IPS-NIHi11 (cell line): ENCODE data around the gene TMEM164.

Source experiments
- DNase-seq: peaks from one replicate; pipeline ENCODE4 v3.0.0; 2012; ENCODE audit warnings: mixed read lengths, low spot score

Gene TMEM164

GRCh38 chrX:110210417-110211139 is 207.7 kb downstream of the TMEM164 start:
- DNase-seq, result no peak

- DNase-seq, result no peak
These were observed 208.4 kb downstream of the TMEM164 start for GRCh38 chrX:110211340-110211739.

DNA sequence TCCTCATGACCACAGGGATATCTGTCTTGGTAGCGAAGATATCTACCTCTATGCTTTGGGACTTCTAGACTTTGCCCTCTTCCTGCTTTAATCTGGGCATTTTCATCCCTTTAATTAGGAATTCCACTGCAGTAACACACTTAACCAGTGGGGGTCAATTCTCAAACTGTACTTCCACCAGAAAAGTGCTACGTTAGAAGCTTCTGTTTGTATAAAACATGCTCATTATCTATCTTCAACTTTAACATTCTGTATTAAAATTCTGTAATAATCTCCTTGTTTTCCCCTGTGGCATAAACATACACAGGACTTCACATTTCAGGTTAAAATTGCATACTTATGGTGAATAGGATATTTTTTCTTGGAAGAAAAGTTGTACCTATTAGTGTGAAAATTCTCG is 209.4 kb downstream of the TMEM164 start:
- DNase-seq, result no peak

DNA sequence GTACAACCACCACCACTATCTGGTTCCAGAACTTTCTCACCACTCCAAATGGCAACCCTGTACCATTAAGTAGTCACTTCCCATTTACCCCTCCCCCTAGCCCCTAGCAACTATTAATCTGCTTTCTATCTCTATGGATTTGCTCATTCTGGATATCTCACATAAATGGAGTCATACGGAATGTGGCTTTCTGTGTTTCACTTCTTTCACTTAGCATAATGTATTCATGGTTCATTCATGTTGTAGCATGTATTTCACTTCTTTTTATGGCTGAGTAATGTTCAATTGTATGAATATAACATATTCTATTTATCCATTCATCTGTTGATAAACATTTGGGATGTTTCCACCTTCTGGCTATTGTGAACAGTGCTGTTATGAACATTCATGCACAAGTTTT is 210.3 kb downstream of the TMEM164 start:
- DNase-seq, result no peak

DNA sequence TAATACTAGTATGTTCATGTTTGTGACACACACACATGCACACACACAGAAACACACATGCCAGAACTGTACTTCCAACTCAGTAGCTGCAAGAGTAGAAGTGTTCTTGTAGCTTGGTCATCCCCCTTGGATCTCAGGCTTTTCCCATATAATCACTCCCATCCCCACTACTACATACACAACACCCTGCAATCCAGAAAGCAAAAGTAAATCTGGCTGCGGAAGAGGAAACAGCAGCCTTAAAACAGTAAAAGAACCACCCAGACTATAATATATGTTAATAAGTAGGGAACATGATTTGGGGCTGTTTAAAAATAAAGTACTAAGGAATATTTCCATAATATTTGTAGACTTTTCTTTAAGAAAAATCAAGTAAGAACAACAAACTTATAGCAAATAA is 211.8 kb downstream of the TMEM164 start:
- DNase-seq, result no peak

DNA sequence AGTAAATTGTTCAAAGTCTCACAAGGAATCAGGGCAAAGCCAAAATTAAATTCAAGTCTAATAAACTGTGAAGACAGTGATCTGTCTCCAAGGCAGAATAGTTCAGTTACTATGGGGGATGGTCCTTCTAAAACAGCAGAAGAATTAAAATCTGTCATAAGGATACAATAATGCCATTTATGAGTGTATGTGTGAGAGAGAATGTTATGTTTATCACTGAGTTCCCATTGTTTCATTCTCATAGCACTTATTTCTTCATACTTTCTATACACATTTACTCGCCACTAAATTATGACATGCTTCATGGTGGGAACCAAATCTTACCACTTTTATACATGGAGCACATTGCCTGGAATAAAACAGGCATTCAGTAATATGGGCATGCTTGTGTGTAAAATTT is 212.5 kb downstream of the TMEM164 start:
- no peak for DNase-seq

- DNase-seq, result no peak
These were observed 213.1 kb downstream of the TMEM164 start for GRCh38 chrX:110216027-110216426.

- DNase-seq, result no peak
These were observed 215.7 kb downstream of the TMEM164 start for GRCh38 chrX:110218591-110218990.

DNA sequence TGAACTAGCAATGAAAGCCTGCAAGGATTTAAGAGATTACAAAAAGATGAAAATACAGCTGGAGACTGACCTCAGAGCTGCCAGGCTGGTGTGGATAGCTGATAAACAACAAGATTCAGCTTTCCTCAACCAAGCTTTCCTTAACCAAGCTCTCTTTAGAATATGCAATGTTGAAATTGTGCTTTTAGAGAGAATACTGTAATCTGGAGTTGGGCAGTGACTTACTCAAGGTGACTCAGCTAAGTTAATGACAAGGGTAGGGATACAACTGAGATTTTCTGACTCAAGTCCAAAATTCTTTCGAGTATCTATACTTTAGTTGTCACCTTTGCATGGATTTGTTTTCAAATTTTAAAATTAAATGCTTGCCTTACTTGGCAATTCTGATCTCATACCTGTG is 217.0 kb downstream of the TMEM164 start:
- DNase-seq, result no peak

DNA sequence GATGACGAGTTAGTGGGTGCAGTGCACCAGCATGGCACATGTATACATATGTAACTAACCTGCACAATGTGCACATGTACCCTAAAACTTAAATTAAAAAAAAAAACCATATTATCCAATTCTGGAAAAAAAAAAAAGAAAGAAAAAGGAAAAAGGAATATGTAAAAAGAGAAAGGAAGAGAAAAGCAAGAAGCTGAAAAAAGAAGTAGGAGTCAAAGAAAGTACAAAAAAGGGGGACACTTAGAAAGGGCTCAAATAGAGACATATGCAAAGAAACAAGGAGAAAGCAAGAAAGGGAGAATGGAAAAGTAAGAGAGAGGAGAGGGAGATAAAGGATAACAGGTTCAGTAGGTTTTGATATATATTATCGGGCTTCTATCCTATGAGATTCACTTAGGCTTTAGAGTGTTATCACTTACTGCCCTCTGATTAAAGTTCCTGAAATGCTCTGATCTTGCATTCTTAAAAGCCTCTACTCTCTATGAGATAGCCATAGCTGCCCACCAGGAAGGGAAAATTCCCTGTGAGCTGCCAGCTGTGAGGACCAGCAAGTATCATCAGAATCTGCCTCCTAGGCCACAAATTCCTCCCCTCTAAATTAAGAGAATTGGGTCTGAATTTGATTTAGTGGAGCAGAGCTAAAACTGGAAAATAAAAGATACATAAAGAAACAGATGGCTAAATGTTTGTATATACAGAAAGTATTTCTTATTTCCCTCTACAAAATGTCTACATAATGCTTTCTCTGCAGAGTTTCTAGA is 219.8 kb downstream of the TMEM164 start:
- no peak for DNase-seq

DNA sequence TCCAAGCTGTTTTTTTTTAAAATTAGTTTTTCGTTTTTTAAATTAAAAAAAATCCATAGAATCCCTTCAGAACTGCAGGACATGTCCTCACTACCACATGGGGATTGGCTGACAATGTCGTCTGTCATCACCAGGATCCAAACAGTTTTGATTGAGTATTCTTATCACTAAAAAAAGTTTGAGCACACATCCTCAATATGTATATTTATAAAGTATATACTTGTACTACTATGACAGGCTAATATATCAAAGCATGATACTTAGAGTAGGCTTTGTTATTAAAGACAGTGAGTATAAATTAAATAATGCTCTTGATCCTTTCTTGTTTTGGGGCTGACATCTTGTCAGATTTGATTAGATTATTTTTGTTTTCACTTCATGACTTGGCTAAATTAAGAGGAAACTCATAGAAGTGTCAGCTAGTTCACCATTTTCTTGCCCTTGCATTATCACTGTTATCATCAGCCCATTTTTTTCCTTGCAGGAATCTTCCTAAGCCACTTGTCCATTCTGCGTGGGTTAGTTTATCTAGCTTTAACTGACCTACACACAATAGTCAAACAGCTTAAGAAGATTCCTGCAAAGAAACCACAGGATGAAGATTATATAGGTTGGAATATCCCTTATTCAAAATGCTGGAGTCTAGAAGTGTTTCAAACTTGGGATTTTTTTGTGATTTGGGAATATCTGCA is 222.2 kb downstream of the TMEM164 start:
- no peak for DNase-seq

DNA sequence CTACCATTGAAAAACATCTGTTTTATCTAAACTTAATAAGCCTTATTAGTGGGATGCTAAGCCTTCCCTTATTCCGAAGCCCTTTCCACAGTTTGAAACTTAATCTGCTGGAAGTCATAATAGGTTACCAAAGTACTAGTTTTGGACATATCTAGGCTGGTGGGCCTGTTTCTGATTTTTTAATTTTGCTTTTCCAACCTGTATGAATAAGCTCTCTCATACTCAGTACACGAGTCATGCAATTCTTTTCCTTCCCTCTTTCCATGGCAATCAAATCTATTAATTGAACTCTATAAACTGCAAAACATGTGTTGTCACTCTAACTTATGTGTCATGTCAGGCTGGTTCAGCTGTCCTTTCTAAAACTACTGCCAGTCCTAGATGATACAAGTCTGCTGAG is 224.0 kb downstream of the TMEM164 start:
- no peak for DNase-seq
